GM12878 (cell line): Measurements from ENCODE around the gene HACD4. TPM values are rescaled to one million over a fixed set of nuclear protein-coding genes. Genes with fewer than 3 reads are reported as not detected.

Experiments used
- ATAC-seq: fragments of 200-7000 bp; cut with Tn5 transposase; 3 replicates; pipeline ENCODE4 v1.9.1; 2020; ENCODE audit warnings: mild to moderate bottlenecking, moderate library complexity
- BruUV-seq: library from RNA; stranded (reverse); fragments of 400-500 nt; replicated peaks from 2 replicates; lab custom pipeline; 2021; lab: Mats Ljungman, UMichigan
- CTCF ChIA-PET: fragments of 300-600 bp; sonication (Branson Sonifier 250); formaldehyde crosslinking; extraction: SDS; loops from one replicate; lab custom pipeline; 2021; ENCODE audit warnings: inconsistent platforms; lab: Yijun Ruan, JAX
- POLR2A ChIA-PET: fragments of 350-600 bp; formaldehyde crosslinking; extraction: SDS; loops from one replicate; lab custom pipeline; 2021; ENCODE audit warnings: inconsistent platforms; lab: Charles Lee
- RAD21 ChIA-PET: fragments of 300-600 bp; sonication (Branson Sonifier 250); formaldehyde crosslinking; loops from one replicate; lab custom pipeline; 2023; ENCODE audit warnings: antibody characterized with exemption; ENCODE audit not compliant: unreplicated experiment; lab: Charles Lee
- SMC1A ChIA-PET: fragments of 300-600 bp; sonication (Branson Sonifier 250); formaldehyde crosslinking; loops from one replicate; lab custom pipeline; 2023; ENCODE audit not compliant: unreplicated experiment, uncharacterized antibody; lab: Charles Lee
- DNase-seq: peaks from one replicate; pipeline ENCODE4 v3.0.0-alpha.2; 2011; ENCODE audit warnings: low read depth, low spot score
- FAIRE-seq: peaks from 3 replicates; lab custom pipeline; 2011; peaks lifted over from hg19 to GRCh38; lab: Jason Lieb, UNC
- H2AFZ ChIP-seq: 2 replicates; pipeline ENCODE4 v1.6.0; 2011; ENCODE audit warnings: low read depth, low read length, control low read depth; ENCODE audit not compliant: control insufficient read depth
- H3K27ac ChIP-seq: 2 replicates; pipeline ENCODE4 v1.5.1; 2011; ENCODE audit warnings: control low read depth; ENCODE audit not compliant: control insufficient read depth, insufficient read depth
- H3K27me3 ChIP-seq, 2 experiments: replicated peaks in 1 of 2; 2 replicates each; pipeline versions ENCODE4 v1.6.0 to v1.6.1; 2011; ENCODE audit warnings: low read length in 1 of 2; ENCODE audit not compliant: control insufficient read depth in 2 of 2, insufficient read depth in 2 of 2
- H3K36me3 ChIP-seq, 2 experiments: 2 replicates each; pipeline ENCODE4 v1.5.1; 2011; ENCODE audit warnings: low read length in 1 of 2; ENCODE audit not compliant: control insufficient read depth in 2 of 2, insufficient read depth in 2 of 2
- H3K4me1 ChIP-seq: 2 replicates; pipeline ENCODE4 v1.6.1; 2011; ENCODE audit warnings: mild to moderate bottlenecking, low read length, moderate library complexity, mixed read lengths; ENCODE audit not compliant: control insufficient read depth, insufficient read depth
- H3K4me2 ChIP-seq: 2 replicates; pipeline ENCODE4 v1.6.0; 2011; ENCODE audit warnings: control low read depth; ENCODE audit not compliant: control insufficient read depth, insufficient read depth
- H3K4me3 ChIP-seq: fragments of 200-600 bp; sonication (generic); 2 replicates; pipeline ENCODE4 v1.5.1; 2016
- H3K79me2 ChIP-seq: 2 replicates; pipeline ENCODE4 v1.6.0; 2011; ENCODE audit warnings: low read length; ENCODE audit not compliant: control insufficient read depth, insufficient read depth
- H3K9ac ChIP-seq: 2 replicates; pipeline ENCODE4 v1.8.0; 2011; ENCODE audit warnings: low read length, control low read depth, mixed read lengths; ENCODE audit not compliant: control insufficient read depth, insufficient read depth
- H3K9me3 ChIP-seq: replicated peaks from 3 replicates; pipeline ENCODE4 v1.5.1; 2011; ENCODE audit warnings: mild to moderate bottlenecking, low read length; ENCODE audit not compliant: control insufficient read depth, insufficient read depth
- H4K20me1 ChIP-seq: 2 replicates; pipeline ENCODE4 v1.6.0; 2011; ENCODE audit not compliant: control insufficient read depth, insufficient read depth
- FOS ChIP-seq: IDR thresholded peaks from 3 replicates; pipeline ENCODE4 v1.6.1; 2011; ENCODE audit warnings: borderline replicate concordance; ENCODE audit not compliant: insufficient read length; ENCODE audit errors: extremely low read depth
- JUND ChIP-seq: IDR thresholded peaks from 2 replicates; pipeline ENCODE4 v1.6.1; 2012; ENCODE audit warnings: low read depth, mild to moderate bottlenecking, low read length, improper control_type of control experiment, moderate library complexity
- MXI1 ChIP-seq: fragments of 150-350 bp; IDR thresholded peaks from 2 replicates; pipeline ENCODE4 v1.6.1; 2011; ENCODE audit warnings: low read depth, mild to moderate bottlenecking, inconsistent platforms, low read length, improper control_type of control experiment
- PAX8 ChIP-seq: fragments of 450-650 bp; IDR thresholded peaks from 2 replicates; pipeline ENCODE4 v1.6.1; 2017; ENCODE audit warnings: mild to moderate bottlenecking, moderate library complexity
- TARDBP ChIP-seq: IDR thresholded peaks from 2 replicates; pipeline ENCODE4 v1.6.1; 2016; ENCODE audit warnings: borderline replicate concordance
- YBX1 ChIP-seq: fragments of 450-650 bp; IDR thresholded peaks from 2 replicates; pipeline ENCODE4 v1.6.1; 2016; ENCODE audit warnings: antibody characterized with exemption
- ZZZ3 ChIP-seq: IDR thresholded peaks from 2 replicates; pipeline ENCODE4 v1.6.1; 2011; ENCODE audit warnings: low read depth; ENCODE audit not compliant: control insufficient read depth, insufficient read length
- WGBS: methylation state at CpG from one replicate; pipeline ENCODE4 v1.1.6; 2016; ENCODE audit warnings: low lambda C conversion rate; ENCODE audit not compliant: insufficient replicate concordance, insufficient coverage; ENCODE audit errors: missing lambda C conversion rate; 5-methylcytosine and 5-hydroxymethylcytosine counted together
- in situ Hi-C: fragments of 300-500 bp; cut with MboI; formaldehyde crosslinking; loops from 9 replicates; pipeline ENCODE4 v1.14.3; 2018; ENCODE audit warnings: mixed read lengths
- intact Hi-C: fragments of 100-400 bp; cut with micrococcal nuclease; formaldehyde crosslinking; loops from one replicate; pipeline ENCODE4 v1.14.2; 2022; ENCODE audit not compliant: unreplicated experiment
- polyA plus RNA-seq, 11 experiments: library from polyadenylated mRNA; depleted of rRNA in 4 of 11; unstranded in 6 of 11; stranded (reverse) in 5 of 11; fragments of >200 nt; fragmentation: Nextera tagmentation in 4 of 11; fragmentation: Illumina TruSeq in 1 of 11; extraction: Ambion mirVana in 4 of 11; extraction: Trizol in 1 of 11; gene quantifications; 1 replicate in 1 of 11; 2 replicates in 10 of 11; pipeline versions ENCODE4 v1.2.1 to v1.2.3, GENCODE V29; 2011 to 2016; ENCODE audit warnings: inconsistent platforms in 2 of 11, missing spikeins in 2 of 11, low read depth in 1 of 11
- total RNA-seq, 4 experiments: library from RNA; depleted of rRNA in 3 of 4; stranded (reverse); fragments of >200 nt in 3 of 4; fragmentation: Illumina TruSeq in 1 of 4; extraction: Trizol in 1 of 4; gene quantifications; 2 replicates each; pipeline versions ENCODE4 v1.2.1 to v1.2.3, GENCODE V29; 2013 to 2021
- TF ChIP-seq, protein P1 (sequence below): fragments of 450-650 bp; IDR thresholded peaks from 2 replicates; pipeline ENCODE4 v1.6.1; 2017; ENCODE audit warnings: low read depth, mild to moderate bottlenecking, moderate library complexity
- TF ChIP-seq, protein P2 (sequence below): fragments of 450-650 bp; formaldehyde crosslinking; IDR thresholded peaks from 2 replicates; pipeline ENCODE4 v1.5.0; 2022; ENCODE audit warnings: mild to moderate bottlenecking, missing genetic modification characterization
- TF ChIP-seq, protein P3 (sequence below): fragments of 150-350 bp; IDR thresholded peaks from 2 replicates; pipeline ENCODE4 v1.6.1; 2016; ENCODE audit warnings: low read depth, low read length
- TF ChIP-seq, protein P4 (sequence below): fragments of 450-650 bp; IDR thresholded peaks from 2 replicates; pipeline ENCODE4 v1.6.1; 2018; ENCODE audit warnings: mild to moderate bottlenecking, low read depth, moderate library complexity; ENCODE audit not compliant: partially characterized antibody

HACD4 gene
- total and polyA plus RNA-seq, 10 of the 15 experiments (the other 5 are each of a cell fraction or from before 2014, with no cell fraction given): 3.2 to 7.6 (median 5.7) TPM

DNA sequence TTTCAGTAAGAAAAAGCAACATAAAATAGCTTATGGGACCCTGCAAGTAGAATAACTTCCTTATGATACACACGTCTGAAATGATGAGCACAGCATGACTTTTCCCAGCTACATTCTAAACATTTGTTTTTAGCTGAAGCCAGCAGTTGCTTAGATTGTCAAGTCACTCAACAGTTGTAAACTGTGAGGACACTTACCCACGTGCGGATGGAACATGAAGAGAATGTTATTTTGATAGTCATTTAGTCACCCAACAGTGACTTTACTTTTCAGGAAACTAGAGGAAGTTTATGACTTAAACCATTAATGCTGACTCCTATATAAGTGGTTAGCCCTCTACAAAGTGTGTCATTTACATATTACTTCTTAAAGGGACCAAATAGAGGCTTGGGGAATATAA lies 3.0 kb downstream of the HACD4 start:
- H3K4me1 ChIP-seq: peaks cover 5% of the 10 kb centered on the region
- FAIRE-seq: no peak
- no peaks in the 10 kb centered on the region for H3K27me3 ChIP-seq
- intact Hi-C loops: no loop called here
- no peak overlapping the region for H3K4me3 ChIP-seq
- ChIA-PET SMC1A (interaction anchor here (0.8 kb wide), 1 partner anchor 10 kb away, joined by 3 read pairs; no protein-coding TSS in a partner anchor), RAD21 (interaction anchor here (1.3 kb wide), 1 partner anchor 93 kb away, joined by 3 read pairs; no protein-coding TSS in a partner anchor), CTCF (no interaction called here), POLR2A (interaction anchor here (0.6 kb wide), 1 partner anchor 1588 kb away, joined by 4 read pairs; no protein-coding TSS in a partner anchor)
- no peak for DNase-seq
- no peak overlapping the region for H3K9ac ChIP-seq
- no peak overlapping the region for H2AFZ ChIP-seq
- no peak overlapping the region for H3K27ac ChIP-seq
- no peaks in the 10 kb centered on the region for H3K79me2 ChIP-seq
- in situ Hi-C loops: no loop called here
- no TSS peak for BruUV-seq
- no peak for ATAC-seq
- no peak overlapping the region for H3K4me2 ChIP-seq
- H4K20me1 ChIP-seq: no peaks in the 10 kb centered on the region
- no peaks in the 10 kb centered on the region for H3K9me3 ChIP-seq
- H3K36me3 ChIP-seq: peaks cover 0 to 2% of the 10 kb centered on the region in 2 experiments; a peak in 1 of 4 replicates
- WGBS: 51% methylated on average over 3 of the region's 3 CpGs
- TF ChIP-seq TARDBP (no peak), MXI1 (no peak), PAX8 (no peak), FOS (no peak), JUND (no peak), YBX1 (no peak), ZZZ3 (no peak)
- TF ChIP-seq, protein P1, sequence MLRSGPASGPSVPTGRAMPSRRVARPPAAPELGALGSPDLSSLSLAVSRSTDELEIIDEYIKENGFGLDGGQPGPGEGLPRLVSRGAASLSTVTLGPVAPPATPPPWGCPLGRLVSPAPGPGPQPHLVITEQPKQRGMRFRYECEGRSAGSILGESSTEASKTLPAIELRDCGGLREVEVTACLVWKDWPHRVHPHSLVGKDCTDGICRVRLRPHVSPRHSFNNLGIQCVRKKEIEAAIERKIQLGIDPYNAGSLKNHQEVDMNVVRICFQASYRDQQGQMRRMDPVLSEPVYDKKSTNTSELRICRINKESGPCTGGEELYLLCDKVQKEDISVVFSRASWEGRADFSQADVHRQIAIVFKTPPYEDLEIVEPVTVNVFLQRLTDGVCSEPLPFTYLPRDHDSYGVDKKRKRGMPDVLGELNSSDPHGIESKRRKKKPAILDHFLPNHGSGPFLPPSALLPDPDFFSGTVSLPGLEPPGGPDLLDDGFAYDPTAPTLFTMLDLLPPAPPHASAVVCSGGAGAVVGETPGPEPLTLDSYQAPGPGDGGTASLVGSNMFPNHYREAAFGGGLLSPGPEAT: no peak
- TF ChIP-seq, protein P2, sequence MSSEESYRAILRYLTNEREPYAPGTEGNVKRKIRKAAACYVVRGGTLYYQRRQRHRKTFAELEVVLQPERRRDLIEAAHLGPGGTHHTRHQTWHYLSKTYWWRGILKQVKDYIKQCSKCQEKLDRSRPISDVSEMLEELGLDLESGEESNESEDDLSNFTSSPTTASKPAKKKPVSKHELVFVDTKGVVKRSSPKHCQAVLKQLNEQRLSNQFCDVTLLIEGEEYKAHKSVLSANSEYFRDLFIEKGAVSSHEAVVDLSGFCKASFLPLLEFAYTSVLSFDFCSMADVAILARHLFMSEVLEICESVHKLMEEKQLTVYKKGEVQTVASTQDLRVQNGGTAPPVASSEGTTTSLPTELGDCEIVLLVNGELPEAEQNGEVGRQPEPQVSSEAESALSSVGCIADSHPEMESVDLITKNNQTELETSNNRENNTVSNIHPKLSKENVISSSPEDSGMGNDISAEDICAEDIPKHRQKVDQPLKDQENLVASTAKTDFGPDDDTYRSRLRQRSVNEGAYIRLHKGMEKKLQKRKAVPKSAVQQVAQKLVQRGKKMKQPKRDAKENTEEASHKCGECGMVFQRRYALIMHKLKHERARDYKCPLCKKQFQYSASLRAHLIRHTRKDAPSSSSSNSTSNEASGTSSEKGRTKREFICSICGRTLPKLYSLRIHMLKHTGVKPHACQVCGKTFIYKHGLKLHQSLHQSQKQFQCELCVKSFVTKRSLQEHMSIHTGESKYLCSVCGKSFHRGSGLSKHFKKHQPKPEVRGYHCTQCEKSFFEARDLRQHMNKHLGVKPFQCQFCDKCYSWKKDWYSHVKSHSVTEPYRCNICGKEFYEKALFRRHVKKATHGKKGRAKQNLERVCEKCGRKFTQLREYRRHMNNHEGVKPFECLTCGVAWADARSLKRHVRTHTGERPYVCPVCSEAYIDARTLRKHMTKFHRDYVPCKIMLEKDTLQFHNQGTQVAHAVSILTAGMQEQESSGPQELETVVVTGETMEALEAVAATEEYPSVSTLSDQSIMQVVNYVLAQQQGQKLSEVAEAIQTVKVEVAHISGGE: no peak
- TF ChIP-seq, protein P3, sequence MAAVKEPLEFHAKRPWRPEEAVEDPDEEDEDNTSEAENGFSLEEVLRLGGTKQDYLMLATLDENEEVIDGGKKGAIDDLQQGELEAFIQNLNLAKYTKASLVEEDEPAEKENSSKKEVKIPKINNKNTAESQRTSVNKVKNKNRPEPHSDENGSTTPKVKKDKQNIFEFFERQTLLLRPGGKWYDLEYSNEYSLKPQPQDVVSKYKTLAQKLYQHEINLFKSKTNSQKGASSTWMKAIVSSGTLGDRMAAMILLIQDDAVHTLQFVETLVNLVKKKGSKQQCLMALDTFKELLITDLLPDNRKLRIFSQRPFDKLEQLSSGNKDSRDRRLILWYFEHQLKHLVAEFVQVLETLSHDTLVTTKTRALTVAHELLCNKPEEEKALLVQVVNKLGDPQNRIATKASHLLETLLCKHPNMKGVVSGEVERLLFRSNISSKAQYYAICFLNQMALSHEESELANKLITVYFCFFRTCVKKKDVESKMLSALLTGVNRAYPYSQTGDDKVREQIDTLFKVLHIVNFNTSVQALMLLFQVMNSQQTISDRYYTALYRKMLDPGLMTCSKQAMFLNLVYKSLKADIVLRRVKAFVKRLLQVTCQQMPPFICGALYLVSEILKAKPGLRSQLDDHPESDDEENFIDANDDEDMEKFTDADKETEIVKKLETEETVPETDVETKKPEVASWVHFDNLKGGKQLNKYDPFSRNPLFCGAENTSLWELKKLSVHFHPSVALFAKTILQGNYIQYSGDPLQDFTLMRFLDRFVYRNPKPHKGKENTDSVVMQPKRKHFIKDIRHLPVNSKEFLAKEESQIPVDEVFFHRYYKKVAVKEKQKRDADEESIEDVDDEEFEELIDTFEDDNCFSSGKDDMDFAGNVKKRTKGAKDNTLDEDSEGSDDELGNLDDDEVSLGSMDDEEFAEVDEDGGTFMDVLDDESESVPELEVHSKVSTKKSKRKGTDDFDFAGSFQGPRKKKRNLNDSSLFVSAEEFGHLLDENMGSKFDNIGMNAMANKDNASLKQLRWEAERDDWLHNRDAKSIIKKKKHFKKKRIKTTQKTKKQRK: no peak
- TF ChIP-seq, protein P4, sequence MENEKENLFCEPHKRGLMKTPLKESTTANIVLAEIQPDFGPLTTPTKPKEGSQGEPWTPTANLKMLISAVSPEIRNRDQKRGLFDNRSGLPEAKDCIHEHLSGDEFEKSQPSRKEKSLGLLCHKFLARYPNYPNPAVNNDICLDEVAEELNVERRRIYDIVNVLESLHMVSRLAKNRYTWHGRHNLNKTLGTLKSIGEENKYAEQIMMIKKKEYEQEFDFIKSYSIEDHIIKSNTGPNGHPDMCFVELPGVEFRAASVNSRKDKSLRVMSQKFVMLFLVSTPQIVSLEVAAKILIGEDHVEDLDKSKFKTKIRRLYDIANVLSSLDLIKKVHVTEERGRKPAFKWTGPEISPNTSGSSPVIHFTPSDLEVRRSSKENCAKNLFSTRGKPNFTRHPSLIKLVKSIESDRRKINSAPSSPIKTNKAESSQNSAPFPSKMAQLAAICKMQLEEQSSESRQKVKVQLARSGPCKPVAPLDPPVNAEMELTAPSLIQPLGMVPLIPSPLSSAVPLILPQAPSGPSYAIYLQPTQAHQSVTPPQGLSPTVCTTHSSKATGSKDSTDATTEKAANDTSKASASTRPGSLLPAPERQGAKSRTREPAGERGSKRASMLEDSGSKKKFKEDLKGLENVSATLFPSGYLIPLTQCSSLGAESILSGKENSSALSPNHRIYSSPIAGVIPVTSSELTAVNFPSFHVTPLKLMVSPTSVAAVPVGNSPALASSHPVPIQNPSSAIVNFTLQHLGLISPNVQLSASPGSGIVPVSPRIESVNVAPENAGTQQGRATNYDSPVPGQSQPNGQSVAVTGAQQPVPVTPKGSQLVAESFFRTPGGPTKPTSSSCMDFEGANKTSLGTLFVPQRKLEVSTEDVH: no peak
